Esophagus muscularis mucosa (tissue), 4 donors: ENCODE results near the gene VSIG8.

ENCODE experiments used
- EP300 ChIP-seq: sonication (generic); formaldehyde crosslinking; IDR thresholded peaks from one replicate; pipeline ENCODE4 v1.6.1; 2017; ENCODE audit warnings: antibody characterized with exemption
- POLR2A ChIP-seq: fragments of 450-650 bp; IDR thresholded peaks from one replicate; pipeline ENCODE4 v1.6.1; 2017; ENCODE audit warnings: antibody characterized with exemption, moderate library complexity, mild to moderate bottlenecking, low read depth
- POLR2AphosphoS5 ChIP-seq, 2 donors: sonication (generic); formaldehyde crosslinking; IDR thresholded peaks; one replicate each; pipeline ENCODE4 v1.6.1; 2017; ENCODE audit warnings: antibody characterized with exemption in 2 of 2
- TF ChIP-seq, protein P1 (sequence below), 3 experiments: fragments of 200-600 bp in 2 of 3; fragments of 450-650 bp in 1 of 3; sonication (generic) in 2 of 3; IDR thresholded peaks; one replicate each; pipeline ENCODE4 v1.5.1; 2017 to 2019; ENCODE audit warnings: antibody characterized with exemption in 3 of 3, mild to moderate bottlenecking in 2 of 3, moderate library complexity in 1 of 3

DNA sequence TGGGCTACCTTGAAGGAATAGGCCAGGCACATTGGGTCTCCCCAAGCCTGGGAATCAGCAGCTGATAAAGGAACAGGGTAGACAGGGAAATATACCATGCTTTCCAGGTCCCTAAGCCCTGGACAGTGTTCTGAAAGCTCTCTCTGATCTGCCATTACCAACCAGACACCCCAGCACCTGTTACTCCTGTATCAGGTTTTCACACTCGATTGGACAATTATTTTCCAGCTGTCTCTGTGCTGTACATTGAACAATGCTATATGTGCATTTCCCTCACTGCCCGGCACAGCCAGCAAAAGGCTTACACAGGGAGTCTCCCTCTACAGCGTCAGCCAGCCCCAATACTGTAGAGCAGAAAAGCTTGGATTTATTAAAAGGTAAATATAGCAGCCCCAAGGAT is 32.8 kb upstream of the VSIG8 start:
- TF ChIP-seq, protein P1, sequence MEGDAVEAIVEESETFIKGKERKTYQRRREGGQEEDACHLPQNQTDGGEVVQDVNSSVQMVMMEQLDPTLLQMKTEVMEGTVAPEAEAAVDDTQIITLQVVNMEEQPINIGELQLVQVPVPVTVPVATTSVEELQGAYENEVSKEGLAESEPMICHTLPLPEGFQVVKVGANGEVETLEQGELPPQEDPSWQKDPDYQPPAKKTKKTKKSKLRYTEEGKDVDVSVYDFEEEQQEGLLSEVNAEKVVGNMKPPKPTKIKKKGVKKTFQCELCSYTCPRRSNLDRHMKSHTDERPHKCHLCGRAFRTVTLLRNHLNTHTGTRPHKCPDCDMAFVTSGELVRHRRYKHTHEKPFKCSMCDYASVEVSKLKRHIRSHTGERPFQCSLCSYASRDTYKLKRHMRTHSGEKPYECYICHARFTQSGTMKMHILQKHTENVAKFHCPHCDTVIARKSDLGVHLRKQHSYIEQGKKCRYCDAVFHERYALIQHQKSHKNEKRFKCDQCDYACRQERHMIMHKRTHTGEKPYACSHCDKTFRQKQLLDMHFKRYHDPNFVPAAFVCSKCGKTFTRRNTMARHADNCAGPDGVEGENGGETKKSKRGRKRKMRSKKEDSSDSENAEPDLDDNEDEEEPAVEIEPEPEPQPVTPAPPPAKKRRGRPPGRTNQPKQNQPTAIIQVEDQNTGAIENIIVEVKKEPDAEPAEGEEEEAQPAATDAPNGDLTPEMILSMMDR (IDR thresholded peaks at IDR 0.05): no peak
- TF ChIP-seq POLR2A (no peak), POLR2AphosphoS5 (IDR thresholded peaks at IDR 0.05) (no peak), EP300 (no peak)
